Measurements from ENCODE around the gene CNTN4. TPM values are rescaled to one million over a fixed set of nuclear protein-coding genes. Genes with fewer than 3 reads are reported as not detected.

Gene CNTN4
- polyA plus RNA-seq, 2 donors: 0.51 to 0.54 TPM

GRCh38 chr3:2392981-2393380 is 294.3 kb downstream of the CNTN4 start:
- no peaks in the 10 kb centered on the region for H3K9me3 ChIP-seq (ENCODE audit: control insufficient read depth in 2 of 2, insufficient read depth in 1 of 2, low read depth in 1 of 2, low read length in 1 of 2)
- H3K27me3 ChIP-seq (ENCODE audit: control insufficient read depth in 1 of 2, insufficient read depth in 2 of 2, low read length in 2 of 2): no peaks in the 10 kb centered on the region
- 79 to 86% methylated on average over 3 of the region's 3 CpGs for WGBS, 2 donors
- no peaks in the 10 kb centered on the region for H3K4me1 ChIP-seq (ENCODE audit: control insufficient read depth in 2 of 2, insufficient read depth in 2 of 2, low read length in 1 of 2)
- no peak overlapping the region for H3K27ac ChIP-seq (ENCODE audit: low read depth in 2 of 2, low read length in 1 of 2)
- H3K36me3 ChIP-seq (ENCODE audit: control insufficient read depth in 2 of 2, insufficient read depth in 2 of 2, low read length in 1 of 2): no peaks in the 10 kb centered on the region
- H3K4me3 ChIP-seq (ENCODE audit: low read depth in 1 of 2, low read length in 2 of 2): no peak overlapping the region

DNA sequence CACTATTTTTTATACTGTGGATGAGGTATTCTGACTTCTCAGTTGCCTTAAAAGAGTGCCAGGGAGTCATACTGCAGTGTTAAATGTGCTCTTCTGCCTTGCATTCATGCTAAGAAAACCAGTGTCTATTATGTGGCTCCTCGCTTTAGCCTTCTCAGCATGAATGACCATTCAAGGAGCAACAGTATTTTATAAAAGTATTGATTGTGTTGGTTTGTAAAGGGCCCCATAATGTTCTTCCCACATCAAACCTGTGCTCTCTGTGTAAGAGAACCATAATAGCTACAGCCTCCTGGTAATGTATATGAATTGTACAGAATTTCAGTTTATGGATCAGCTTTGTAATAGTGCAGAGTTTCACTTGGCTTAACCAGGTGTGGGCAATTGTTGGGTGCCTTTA is 316.4 kb downstream of the CNTN4 start:
- Histone ChIP-seq H3K4me1 (ENCODE audit: control insufficient read depth in 2 of 2, insufficient read depth in 2 of 2, low read length in 1 of 2) (no peaks in the 10 kb centered on the region), H3K27ac (ENCODE audit: low read depth in 2 of 2, low read length in 1 of 2) (no peak overlapping the region), H3K4me3 (ENCODE audit: low read depth in 1 of 2, low read length in 2 of 2) (no peak overlapping the region), H3K36me3 (ENCODE audit: control insufficient read depth in 2 of 2, insufficient read depth in 2 of 2, low read length in 1 of 2) (no peaks in the 10 kb centered on the region), H3K27me3 (ENCODE audit: control insufficient read depth in 1 of 2, insufficient read depth in 2 of 2, low read length in 2 of 2) (no peaks in the 10 kb centered on the region), H3K9me3 (ENCODE audit: control insufficient read depth in 2 of 2, insufficient read depth in 1 of 2, low read depth in 1 of 2, low read length in 1 of 2) (no peaks in the 10 kb centered on the region)
- 88 to 97% methylated on average over 1 of the region's 1 CpG for WGBS, 2 donors

DNA sequence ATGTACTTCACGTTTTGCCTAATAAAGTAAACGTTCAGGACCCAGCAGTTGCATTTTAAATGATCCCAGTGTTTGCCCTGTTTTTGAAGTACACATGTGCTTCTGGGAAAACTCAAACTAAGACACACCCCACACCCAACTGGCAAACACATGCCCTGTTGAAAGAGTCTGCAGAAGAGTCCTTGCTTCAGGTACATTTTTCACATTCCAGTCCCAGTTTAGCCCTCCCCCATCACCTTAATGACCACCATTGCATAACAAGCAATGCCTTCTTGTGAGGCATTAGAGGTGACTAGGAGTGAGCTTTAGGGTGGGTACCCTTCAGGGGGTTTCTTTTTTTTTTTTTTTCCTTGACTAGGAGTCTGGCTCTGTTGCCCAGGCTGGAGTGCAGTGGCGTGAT is 322.3 kb downstream of the CNTN4 start:
- no peak overlapping the region for H3K27ac ChIP-seq (ENCODE audit: low read depth in 2 of 2, low read length in 1 of 2)
- 55 to 67% methylated on average over 3 of the region's 3 CpGs for WGBS, 2 donors

GRCh38 chr3:2423143-2423542 is 324.5 kb downstream of the CNTN4 start:
- no peaks in the 10 kb centered on the region for H3K36me3 ChIP-seq (ENCODE audit: control insufficient read depth in 2 of 2, insufficient read depth in 2 of 2, low read length in 1 of 2)
- 78 to 79% methylated on average over 3 of the region's 3 CpGs for WGBS, 2 donors
- no peaks in the 10 kb centered on the region for H3K9me3 ChIP-seq (ENCODE audit: control insufficient read depth in 2 of 2, insufficient read depth in 1 of 2, low read depth in 1 of 2, low read length in 1 of 2)
- no peak overlapping the region for H3K4me3 ChIP-seq (ENCODE audit: low read depth in 1 of 2, low read length in 2 of 2)
- H3K4me1 ChIP-seq (ENCODE audit: control insufficient read depth in 2 of 2, insufficient read depth in 2 of 2, low read length in 1 of 2): no peaks in the 10 kb centered on the region
- no peaks in the 10 kb centered on the region for H3K27me3 ChIP-seq (ENCODE audit: control insufficient read depth in 1 of 2, insufficient read depth in 2 of 2, low read length in 2 of 2)
- no peak overlapping the region for H3K27ac ChIP-seq (ENCODE audit: low read depth in 2 of 2, low read length in 1 of 2)

More for the DNA sequence above, 322.3 kb downstream of the CNTN4 start:
- H3K9me3 ChIP-seq (ENCODE audit: control insufficient read depth in 2 of 2, insufficient read depth in 1 of 2, low read depth in 1 of 2, low read length in 1 of 2): no peaks in the 10 kb centered on the region
- no peaks in the 10 kb centered on the region for H3K4me1 ChIP-seq (ENCODE audit: control insufficient read depth in 2 of 2, insufficient read depth in 2 of 2, low read length in 1 of 2)
- no peak overlapping the region for H3K4me3 ChIP-seq (ENCODE audit: low read depth in 1 of 2, low read length in 2 of 2)
- H3K27me3 ChIP-seq (ENCODE audit: control insufficient read depth in 1 of 2, insufficient read depth in 2 of 2, low read length in 2 of 2): no peaks in the 10 kb centered on the region
- no peaks in the 10 kb centered on the region for H3K36me3 ChIP-seq (ENCODE audit: control insufficient read depth in 2 of 2, insufficient read depth in 2 of 2, low read length in 1 of 2)

GRCh38 chr3:2441558-2441957 is 342.9 kb downstream of the CNTN4 start:
- no peaks in the 10 kb centered on the region for H3K36me3 ChIP-seq (ENCODE audit: control insufficient read depth in 2 of 2, insufficient read depth in 2 of 2, low read length in 1 of 2)
- no peaks in the 10 kb centered on the region for H3K4me1 ChIP-seq (ENCODE audit: control insufficient read depth in 2 of 2, insufficient read depth in 2 of 2, low read length in 1 of 2)
- H3K27me3 ChIP-seq (ENCODE audit: control insufficient read depth in 1 of 2, insufficient read depth in 2 of 2, low read length in 2 of 2): no peaks in the 10 kb centered on the region
- no peak overlapping the region for H3K27ac ChIP-seq (ENCODE audit: low read depth in 2 of 2, low read length in 1 of 2)
- H3K9me3 ChIP-seq (ENCODE audit: control insufficient read depth in 2 of 2, insufficient read depth in 1 of 2, low read depth in 1 of 2, low read length in 1 of 2): no peaks in the 10 kb centered on the region
- no peak overlapping the region for H3K4me3 ChIP-seq (ENCODE audit: low read depth in 1 of 2, low read length in 2 of 2)
- WGBS, 2 donors: 53 to 59% methylated on average over 3 of the region's 3 CpGs

DNA sequence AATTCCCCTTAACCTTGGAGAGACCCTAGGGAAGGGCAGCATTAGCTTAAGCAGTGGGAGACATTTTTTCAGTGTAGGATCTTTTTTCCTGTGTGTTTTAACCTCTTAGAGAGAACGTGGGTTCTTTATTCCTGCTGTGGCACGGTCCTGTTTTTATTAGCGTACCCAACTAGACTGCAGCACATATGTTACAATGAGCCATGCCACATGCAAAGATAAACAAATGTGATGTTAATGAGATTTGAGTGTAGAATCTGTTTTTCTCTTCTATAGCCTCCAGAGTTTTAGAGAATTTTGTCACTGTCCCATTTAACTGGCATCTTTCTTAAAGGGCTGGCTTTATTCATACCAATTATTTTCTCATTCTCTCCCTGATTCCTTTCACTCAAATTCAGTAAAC is 347.5 kb downstream of the CNTN4 start:
- H3K27ac ChIP-seq (ENCODE audit: low read depth in 2 of 2, low read length in 1 of 2): no peak overlapping the region
- no peaks in the 10 kb centered on the region for H3K27me3 ChIP-seq (ENCODE audit: control insufficient read depth in 1 of 2, insufficient read depth in 2 of 2, low read length in 2 of 2)
- no peaks in the 10 kb centered on the region for H3K4me1 ChIP-seq (ENCODE audit: control insufficient read depth in 2 of 2, insufficient read depth in 2 of 2, low read length in 1 of 2)
- WGBS, 2 donors: 76 to 79% methylated on average over 3 of the region's 3 CpGs
- no peaks in the 10 kb centered on the region for H3K36me3 ChIP-seq (ENCODE audit: control insufficient read depth in 2 of 2, insufficient read depth in 2 of 2, low read length in 1 of 2)
- H3K4me3 ChIP-seq (ENCODE audit: low read depth in 1 of 2, low read length in 2 of 2): no peak overlapping the region
- no peaks in the 10 kb centered on the region for H3K9me3 ChIP-seq (ENCODE audit: control insufficient read depth in 2 of 2, insufficient read depth in 1 of 2, low read depth in 1 of 2, low read length in 1 of 2)

- no peaks in the 10 kb centered on the region for H3K4me1 ChIP-seq (ENCODE audit: control insufficient read depth in 2 of 2, insufficient read depth in 2 of 2, low read length in 1 of 2)
- no peaks in the 10 kb centered on the region for H3K9me3 ChIP-seq (ENCODE audit: control insufficient read depth in 2 of 2, insufficient read depth in 1 of 2, low read depth in 1 of 2, low read length in 1 of 2)
- H3K27ac ChIP-seq (ENCODE audit: low read depth in 2 of 2, low read length in 1 of 2): no peak overlapping the region
- H3K36me3 ChIP-seq (ENCODE audit: control insufficient read depth in 2 of 2, insufficient read depth in 2 of 2, low read length in 1 of 2): no peaks in the 10 kb centered on the region
- H3K27me3 ChIP-seq (ENCODE audit: control insufficient read depth in 1 of 2, insufficient read depth in 2 of 2, low read length in 2 of 2): no peaks in the 10 kb centered on the region
- 42 to 62% methylated on average over 6 of the region's 6 CpGs for WGBS, 2 donors
- H3K4me3 ChIP-seq (ENCODE audit: low read depth in 1 of 2, low read length in 2 of 2): no peak overlapping the region
Measured at GRCh38 chr3:2452249-2452648, 353.6 kb downstream of the CNTN4 start.

DNA sequence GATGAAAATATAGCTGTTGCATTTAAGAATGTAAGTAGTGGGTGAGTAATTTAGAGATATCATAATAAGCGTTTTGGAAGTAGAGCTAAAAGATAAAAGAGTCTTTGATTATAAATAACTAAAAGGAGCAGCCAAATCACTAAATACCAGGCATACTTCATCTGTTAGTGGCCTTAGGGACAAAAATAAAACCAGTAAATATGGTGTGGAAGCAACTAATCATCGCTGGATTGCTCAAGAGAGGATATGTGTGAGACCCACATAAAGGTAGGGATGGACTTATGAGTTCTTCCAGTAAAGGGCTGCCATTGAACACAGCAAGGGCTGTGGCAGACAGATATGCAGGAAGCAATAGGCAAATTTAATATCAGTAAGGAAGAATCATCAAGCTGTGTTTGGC is 356.2 kb downstream of the CNTN4 start:
- Histone ChIP-seq H3K36me3 (ENCODE audit: control insufficient read depth in 2 of 2, insufficient read depth in 2 of 2, low read length in 1 of 2) (no peaks in the 10 kb centered on the region), H3K4me3 (ENCODE audit: low read depth in 1 of 2, low read length in 2 of 2) (no peak overlapping the region), H3K9me3 (ENCODE audit: control insufficient read depth in 2 of 2, insufficient read depth in 1 of 2, low read depth in 1 of 2, low read length in 1 of 2) (no peaks in the 10 kb centered on the region), H3K27ac (ENCODE audit: low read depth in 2 of 2, low read length in 1 of 2) (no peak overlapping the region), H3K4me1 (ENCODE audit: control insufficient read depth in 2 of 2, insufficient read depth in 2 of 2, low read length in 1 of 2) (no peaks in the 10 kb centered on the region), H3K27me3 (ENCODE audit: control insufficient read depth in 1 of 2, insufficient read depth in 2 of 2, low read length in 2 of 2) (peaks cover 0 to 3% of the 10 kb centered on the region in 2 donors)
- 54 to 60% methylated on average over 2 of the region's 2 CpGs for WGBS, 2 donors

DNA sequence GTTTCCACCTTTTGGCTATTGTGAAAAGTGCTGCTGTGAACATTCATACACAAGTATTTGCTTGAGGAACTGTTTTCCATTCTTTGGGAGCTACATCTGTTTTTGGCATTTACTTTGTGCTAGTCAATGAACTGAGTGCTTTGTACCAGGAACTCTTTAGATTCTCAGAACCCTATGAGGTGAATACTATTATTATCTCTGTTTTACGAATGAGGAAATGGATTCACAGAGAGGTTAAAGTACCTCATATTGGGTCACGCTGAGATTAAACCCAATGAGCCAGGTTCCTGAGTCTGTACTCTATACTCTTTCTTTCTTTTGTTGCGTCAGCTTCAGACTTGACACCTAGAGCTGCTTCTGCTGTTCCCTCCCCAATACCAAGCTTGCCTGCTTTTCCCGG is 358.1 kb downstream of the CNTN4 start:
- no peak overlapping the region for H3K27ac ChIP-seq (ENCODE audit: low read depth in 2 of 2, low read length in 1 of 2)
- WGBS, 2 donors: 89 to 90% methylated on average over 4 of the region's 4 CpGs
- no peaks in the 10 kb centered on the region for H3K4me1 ChIP-seq (ENCODE audit: control insufficient read depth in 2 of 2, insufficient read depth in 2 of 2, low read length in 1 of 2)
- H3K36me3 ChIP-seq (ENCODE audit: control insufficient read depth in 2 of 2, insufficient read depth in 2 of 2, low read length in 1 of 2): no peaks in the 10 kb centered on the region
- peaks cover 0 to 3% of the 10 kb centered on the region in 2 donors for H3K27me3 ChIP-seq (ENCODE audit: control insufficient read depth in 1 of 2, insufficient read depth in 2 of 2, low read length in 2 of 2)
- no peak overlapping the region for H3K4me3 ChIP-seq (ENCODE audit: low read depth in 1 of 2, low read length in 2 of 2)
- H3K9me3 ChIP-seq (ENCODE audit: control insufficient read depth in 2 of 2, insufficient read depth in 1 of 2, low read depth in 1 of 2, low read length in 1 of 2): no peaks in the 10 kb centered on the region

GRCh38 chr3:2458816-2459215 is 360.1 kb downstream of the CNTN4 start:
- 87 to 90% methylated on average over 2 of the region's 2 CpGs for WGBS, 2 donors
- H3K27ac ChIP-seq (ENCODE audit: low read depth in 2 of 2, low read length in 1 of 2): no peak overlapping the region
- peaks cover 0 to 3% of the 10 kb centered on the region in 2 donors for H3K27me3 ChIP-seq (ENCODE audit: control insufficient read depth in 1 of 2, insufficient read depth in 2 of 2, low read length in 2 of 2)
- no peaks in the 10 kb centered on the region for H3K4me1 ChIP-seq (ENCODE audit: control insufficient read depth in 2 of 2, insufficient read depth in 2 of 2, low read length in 1 of 2)
- H3K9me3 ChIP-seq (ENCODE audit: control insufficient read depth in 2 of 2, insufficient read depth in 1 of 2, low read depth in 1 of 2, low read length in 1 of 2): no peaks in the 10 kb centered on the region
- H3K4me3 ChIP-seq (ENCODE audit: low read depth in 1 of 2, low read length in 2 of 2): no peak overlapping the region
- no peaks in the 10 kb centered on the region for H3K36me3 ChIP-seq (ENCODE audit: control insufficient read depth in 2 of 2, insufficient read depth in 2 of 2, low read length in 1 of 2)
